HG02840 (cell line): Measurements from ENCODE around the gene MPZL3.

ENCODE experiments used
- ATAC-seq: cut with Tn5 transposase; IDR thresholded peaks from one replicate; pipeline ENCODE4 v1.9.1; 2021; ENCODE audit warnings: mild to moderate bottlenecking, moderate library complexity, moderate number of reproducible peaks; ENCODE audit not compliant: unreplicated experiment, low FRiP score

MPZL3 gene

DNA sequence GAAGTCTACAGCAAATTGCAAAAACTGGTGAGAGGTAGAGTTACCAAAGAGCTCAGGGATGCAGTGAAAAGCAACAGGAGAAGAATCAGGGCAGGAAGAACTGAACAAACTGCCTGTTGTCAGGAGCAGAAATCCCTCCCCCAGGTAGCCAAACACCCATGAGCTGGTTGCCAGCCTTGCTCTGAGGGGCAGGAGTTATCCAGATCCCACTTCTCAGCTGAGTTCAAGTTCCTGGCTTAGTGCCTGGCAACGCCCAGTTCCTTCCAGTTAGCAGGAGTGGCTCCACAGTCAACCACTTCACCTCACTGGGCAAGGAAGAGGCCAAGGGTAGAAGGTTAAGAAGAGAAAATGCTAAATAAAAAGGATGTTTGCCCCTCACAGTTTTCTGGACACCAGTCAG lies 13.8 kb upstream of the MPZL3 start:
- no peak for ATAC-seq

DNA sequence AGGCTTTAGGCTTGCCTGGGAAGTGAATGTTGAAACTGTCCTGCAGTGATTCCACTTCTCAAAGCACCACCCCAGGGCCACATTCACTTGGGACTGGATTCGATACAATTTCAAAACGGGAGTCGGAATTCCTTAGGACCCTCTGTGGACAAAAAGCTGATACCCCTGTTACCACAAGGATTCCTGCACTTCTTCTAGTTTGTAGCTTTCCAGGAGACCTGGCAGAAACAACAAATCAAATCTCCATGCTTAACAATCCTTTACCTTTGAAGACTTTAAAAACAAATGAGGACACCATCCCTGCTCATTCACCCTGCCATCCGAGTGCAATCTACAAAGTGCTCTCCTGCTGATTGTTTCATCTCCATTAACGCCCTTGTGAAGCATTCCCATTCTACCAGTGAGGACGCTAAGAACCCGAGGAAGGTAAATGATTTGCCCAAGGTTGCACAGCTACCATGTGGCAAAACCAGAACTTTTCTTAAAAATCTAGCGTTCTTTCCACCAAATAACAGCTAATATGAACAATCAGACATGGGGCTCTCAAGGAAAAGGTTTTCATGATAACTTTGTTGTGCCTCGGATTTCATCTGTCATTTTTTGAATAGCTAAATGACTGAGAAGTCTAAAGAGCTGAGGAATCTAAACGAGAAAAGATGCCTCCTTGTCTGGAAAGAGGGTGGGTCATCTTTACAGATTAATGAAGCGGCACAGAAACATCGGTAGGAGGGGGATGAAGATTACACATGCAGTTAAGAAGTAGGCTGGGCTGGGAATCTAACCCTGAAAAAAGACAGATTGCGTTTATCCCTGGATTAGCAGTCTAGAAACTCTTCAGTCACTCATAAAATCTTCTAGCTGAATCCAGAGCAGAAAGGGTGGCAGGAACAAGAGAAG lies 12.7 kb upstream of the MPZL3 start:
- no peak for ATAC-seq

DNA sequence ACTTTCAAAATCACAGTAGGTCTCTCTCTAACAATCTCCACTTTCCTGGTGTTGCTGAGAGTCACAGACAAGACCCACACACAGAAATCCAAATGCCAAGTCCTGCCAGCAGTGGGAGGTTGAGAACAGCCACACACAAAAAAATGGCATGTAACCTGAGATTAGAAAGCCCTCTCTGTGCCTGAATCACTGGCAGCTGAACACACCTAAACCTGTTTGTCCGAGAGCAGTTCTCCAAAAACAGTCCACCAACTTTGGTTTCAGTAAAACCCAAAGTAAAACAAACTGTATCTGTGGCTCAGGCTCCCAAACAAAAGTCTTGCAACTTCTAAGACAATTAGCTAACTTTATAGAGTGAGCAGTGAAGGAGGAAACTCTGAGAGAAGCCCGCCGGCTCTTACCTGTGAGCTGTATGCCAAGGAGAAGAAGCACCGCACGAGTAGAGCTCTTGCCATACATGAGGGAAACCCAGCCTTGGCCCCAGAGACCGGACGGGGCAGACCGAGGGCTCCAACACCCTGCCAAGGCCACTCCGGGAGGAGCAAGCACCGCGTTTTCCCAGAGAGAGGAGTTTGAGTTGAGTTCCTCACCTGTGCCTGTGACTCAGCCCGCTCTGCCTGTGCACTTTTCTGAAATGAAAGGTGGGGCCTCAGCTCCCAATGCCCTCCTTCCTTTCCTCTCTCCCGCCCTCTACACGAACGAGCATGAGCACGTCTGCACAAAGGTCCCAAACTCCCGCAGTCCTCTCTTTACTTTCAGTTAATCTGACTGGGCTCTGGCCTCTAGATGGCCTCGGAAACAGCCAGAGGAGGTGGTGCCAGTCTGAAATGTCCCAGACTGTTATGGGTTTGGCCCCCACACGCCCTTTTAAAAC lies 11.8 kb upstream of the MPZL3 start, which contains the start of gene MPZL2:
MPZL2 (minus strand) TSS at position 603 of the 874 bp plus-strand sequence; CDS start at position 459, 144 bp downstream.
- ATAC-seq, result no peak

DNA sequence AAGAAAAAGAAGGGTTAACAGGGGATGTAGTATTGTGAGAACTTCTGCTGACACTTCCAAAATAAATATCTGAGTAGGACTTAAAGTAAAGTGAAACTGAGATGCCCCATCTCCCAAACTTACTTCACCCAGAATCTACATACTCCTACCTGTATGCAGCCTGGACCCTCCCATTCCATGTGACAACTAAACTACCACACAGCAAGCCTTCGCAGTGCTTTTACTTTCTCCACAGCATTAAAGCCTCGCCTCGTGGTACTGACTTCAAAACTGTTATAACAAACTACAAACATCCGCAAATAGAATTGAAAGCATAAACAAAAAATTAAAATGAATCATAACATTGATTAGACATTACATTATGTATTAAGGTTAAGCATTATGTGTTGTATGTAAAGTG lies 10.9 kb upstream of the MPZL3 start:
- ATAC-seq, result no peak

DNA sequence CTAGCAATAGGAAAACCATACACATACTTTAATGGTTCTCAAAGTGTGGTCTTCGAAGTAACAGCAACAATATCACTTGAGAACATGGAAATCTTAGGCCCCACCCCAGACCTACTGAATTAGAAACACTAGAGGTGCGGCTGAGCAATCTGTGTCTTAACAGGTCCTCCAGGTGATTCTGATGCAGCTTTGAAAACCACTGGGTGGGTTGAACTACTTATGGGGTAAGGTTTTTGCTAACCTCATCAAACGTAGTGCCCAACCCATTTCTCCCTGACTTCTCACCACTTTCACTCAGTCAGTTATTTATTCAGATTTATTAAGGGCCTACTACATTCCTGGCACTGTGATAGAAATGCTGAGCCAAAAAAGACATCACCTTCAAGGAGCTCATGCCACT lies 8.2 kb upstream of the MPZL3 start:
- no peak for ATAC-seq

DNA sequence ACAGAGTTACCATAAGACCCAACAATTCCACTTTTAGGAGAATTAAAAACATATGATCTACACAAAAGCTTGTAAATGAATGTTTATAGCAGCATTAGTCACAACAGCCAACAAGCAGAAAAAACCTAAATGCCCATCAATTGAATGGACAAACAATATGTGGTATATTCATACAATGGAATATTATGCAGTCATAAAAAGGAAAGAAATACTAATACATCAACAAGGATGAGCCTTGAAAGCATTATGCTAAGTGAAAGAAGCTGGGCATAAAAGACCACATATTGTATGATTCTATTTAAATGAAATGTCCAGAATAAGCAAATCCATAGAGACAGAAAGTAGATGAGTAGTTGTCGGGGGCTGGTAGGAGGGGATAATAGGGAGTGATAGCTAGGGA lies 7.0 kb upstream of the MPZL3 start:
- ATAC-seq, result no peak

DNA sequence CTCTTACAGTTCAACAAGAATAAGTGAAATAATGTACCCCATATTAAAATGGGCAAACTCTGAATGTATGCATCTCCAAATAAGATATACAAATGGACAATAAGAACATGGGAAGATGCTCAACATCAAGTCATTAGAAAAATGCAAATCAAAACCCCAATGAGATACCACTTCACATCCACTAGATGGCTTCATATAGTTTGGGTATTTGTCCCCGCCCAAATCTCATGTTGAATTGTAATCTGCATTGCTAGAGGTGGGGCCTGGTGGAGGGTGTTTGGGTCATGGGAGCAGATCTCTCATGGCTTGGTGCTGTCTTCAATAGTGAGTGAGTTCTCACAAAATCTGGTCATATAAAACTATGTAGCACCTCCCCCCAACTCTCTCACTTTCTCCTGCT lies 6.2 kb upstream of the MPZL3 start:
- ATAC-seq, result no peak

DNA sequence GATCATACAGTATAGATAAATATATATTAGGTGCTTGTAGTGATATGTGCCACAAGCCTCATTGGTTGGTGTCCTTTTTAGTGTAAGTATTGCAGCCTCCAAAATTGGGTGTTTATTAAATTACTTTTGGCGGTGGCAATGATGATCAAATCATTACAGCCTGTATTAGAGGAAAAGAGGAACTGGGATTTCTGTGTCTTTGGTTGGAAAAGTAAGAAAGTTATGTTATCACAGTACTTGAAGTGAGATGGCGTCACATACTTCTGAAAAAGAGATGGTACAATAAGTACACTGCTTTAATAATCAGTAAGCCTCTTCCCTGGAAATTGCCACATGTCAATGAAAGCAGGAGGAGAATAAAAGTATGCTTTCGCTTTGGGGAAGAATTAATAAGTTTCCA lies 523 bp upstream of the MPZL3 start:
- ATAC-seq, result no peak

DNA sequence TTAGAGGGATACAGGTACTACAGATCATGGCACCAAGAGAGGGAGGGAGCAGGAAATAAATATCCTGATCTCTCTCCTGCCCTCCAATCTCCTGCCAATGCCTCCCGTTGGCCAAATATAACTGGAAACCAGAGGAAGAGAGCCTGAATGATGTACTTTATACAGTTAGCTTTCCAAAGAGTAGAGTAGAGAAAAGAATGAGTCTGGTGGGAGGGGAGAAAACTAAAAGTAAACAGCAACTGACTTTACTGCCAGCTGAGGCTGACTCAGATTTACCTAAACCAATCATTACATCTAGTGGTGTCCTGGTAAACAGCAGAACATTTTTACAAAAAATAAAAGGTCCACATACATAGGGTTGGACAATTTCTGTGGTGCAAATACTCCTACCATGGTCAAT lies 5.1 kb downstream of the MPZL3 start:
- no peak for ATAC-seq

DNA sequence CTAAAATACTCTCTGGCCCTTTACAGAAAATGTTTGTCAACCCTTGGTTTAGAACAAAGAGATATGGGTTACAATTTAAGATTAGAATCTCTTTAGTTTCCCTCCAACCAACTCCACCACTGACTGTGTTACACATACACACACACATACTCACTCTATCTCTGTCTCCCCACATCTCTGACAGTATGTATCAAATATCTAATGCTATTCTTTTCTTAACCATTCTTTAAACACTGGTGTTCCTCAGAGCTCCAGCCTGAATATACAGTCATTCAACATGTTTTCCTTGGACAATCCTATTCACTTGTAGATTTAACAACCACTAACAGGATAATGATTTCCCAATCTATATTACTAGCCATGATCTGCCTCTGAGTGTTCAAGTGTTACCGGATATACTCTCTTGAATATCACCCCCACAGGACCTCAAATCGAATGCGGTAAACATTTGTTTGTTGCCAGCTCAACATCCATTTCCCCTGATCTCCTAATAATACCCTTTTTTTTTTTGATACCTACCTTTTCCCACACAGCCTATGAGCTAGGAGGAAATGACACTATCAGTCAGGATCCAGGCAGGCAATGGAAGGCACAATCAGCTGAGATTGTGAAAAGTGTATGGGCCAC lies 6.1 kb downstream of the MPZL3 start:
- no peak for ATAC-seq

DNA sequence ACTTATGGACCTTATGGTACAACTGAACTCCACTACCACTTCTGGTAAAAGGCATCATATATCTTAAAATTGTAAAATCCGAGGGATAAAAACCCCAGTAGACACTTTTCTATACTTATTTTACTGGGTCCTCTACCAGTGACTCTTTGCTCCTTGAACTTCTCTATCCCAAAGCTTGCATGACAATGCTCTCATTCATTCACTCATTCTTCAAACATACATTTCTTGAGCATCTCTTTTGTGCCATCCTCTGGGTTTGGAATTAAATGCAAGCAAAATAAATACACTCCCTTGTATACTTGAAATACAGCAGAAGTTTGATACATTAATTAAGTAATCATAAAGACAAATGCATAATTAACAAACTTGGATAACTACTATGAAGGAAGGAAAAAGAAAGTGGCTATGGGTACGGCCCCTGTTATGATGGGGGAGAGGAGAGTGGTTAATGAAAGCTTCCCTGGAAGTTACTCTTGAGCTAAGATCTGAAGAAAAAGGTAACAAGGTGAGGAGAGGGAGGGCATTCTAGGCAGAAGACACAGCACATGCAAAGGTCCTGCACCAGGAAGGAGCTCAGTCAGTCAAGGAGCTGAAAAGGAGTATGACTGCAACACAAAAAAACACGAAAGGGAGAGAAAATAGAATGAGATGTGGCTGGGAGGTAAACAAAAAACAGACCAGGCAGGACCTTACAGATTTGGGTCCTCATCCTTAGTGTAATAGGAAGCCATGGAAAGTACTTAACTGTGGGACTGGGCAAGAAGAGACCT lies 8.0 kb downstream of the MPZL3 start:
- ATAC-seq, result no peak

DNA sequence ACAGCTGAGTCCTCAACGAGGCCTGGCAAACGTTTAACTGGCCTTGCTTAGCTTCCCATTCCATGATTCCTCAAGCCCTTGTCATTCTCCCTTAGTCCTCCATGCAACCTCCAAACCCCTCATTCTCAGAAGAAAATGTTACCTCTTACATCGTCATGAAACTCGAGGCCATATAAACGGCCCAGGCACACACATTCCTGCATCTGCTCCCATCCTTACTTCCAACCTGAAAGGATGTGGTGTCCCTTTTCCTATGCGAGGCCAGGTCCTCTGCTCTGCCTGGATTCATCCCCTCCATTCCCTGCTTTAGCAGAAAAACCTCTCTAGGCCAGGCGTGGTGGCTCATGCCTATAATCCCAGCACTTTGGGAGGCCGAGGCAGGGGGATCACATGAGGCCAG lies 9.0 kb downstream of the MPZL3 start:
- no peak for ATAC-seq

DNA sequence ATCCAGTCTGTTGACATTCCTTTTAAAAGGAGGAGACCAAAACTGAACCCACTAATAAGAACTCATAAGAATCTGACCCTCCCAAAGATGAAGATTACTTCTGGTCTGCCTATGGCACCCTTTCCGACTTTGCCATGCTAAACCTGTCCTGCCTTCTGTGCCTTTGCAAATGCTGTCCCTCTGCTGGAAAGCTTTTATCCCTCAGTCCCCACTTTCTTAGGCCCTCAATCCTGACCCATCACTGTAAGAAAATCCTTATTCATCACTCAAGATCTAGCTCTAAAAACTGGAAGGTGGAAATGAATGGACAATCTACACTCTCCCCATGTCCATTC lies 10.4 kb downstream of the MPZL3 start:
- ATAC-seq, result no peak

DNA sequence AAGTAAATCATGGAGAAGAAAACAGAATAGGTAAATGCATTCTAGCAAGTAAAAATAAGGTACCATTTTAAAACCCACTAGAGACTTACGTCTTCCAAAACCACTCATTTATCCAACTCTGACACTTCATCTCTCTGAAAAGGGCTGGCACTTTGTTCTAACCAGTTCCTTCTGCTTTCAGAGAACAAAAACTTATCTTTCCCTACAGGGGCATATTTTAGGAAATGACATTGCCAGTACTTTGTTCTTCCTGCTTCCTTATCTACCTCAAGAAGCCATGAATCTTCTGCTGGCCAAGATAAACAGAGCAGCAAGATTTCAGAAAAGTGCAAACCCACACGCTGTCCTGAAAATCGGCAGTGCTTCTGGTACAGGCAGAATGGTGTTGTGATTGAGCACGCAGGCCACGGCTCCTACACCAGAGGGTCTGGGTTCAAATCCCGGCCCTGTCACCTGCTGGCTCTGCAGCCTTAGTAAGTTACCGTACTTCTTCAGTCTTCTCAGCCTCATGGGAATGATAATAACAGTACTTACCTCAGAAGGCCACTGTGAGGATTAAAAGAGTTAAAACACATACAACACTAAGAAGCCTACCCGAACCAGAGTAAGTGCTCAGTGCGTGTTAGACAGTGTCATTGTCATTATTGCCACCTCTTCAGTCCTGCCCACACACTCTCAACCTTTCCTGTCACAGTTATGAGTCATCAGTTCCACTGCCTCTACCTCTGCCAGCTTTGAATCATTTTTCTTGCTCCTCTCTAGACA lies 11.0 kb downstream of the MPZL3 start:
- no peak for ATAC-seq

DNA sequence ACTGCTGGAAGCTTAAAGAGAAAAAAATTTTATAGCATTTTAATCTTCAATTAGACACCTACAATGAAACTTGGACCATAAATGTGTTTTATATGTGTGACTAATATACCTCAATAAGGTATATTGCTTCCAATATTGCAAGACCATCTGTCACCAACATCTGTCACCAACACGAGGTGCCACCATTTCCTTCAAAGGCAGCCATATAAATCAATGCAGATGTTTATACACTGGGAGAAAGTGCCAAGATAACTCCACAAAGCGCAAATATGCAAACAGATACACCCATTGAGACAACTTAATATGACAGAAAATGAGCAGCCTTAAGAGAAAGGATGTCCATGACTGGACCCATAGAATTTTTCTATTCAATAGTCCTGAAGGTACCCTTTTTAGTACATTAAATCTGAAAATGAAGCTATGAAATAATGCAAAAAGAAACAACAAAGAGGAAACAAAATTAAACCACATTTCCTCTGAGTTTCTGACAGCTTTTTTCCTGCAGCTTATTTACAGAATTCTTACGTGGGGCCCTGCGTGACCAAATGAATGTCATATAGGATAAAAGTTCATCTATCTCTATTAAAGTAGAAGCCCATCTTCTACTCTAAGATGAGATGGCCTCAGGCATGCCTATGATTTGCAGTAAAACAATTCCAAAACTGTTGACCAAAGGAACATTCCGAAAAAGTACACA lies 12.5 kb downstream of the MPZL3 start:
- ATAC-seq, result no peak

DNA sequence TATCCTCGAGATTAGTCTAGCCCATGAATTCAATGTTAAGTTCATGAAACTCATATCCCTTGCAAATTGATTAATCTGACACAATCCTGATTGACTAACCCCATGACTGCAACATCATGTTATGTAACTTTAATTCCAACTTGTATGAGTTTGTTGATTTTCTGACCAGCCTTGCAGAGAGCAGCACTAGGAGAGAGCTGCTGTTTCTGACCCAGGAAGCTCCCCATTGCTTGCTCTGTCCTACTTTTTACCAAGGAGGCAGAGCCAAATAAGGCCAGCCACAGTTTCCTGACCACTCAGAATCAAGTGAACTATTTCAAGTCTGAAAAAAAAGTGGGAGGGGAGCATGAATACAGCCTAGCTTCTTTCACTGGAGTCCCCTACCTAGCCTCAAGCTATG lies 13.2 kb downstream of the MPZL3 start:
- no peak for ATAC-seq

DNA sequence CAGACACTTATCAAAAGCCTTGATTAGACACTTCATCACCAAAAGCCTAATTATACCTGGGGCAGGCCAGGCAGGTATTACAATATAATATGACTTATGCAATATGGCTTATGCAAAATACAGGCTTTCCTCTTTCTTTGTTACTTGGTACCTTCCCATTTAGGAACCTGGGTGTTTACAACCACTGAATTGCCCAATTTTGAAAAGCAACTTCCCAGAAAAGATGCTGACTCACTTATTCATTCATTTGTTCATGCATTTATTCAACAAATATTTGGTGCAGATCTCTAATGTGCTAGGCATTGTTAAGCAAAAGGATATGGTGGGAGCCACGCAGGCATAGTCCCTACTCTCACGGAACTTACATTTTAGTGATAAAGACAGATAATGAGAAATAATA lies 13.7 kb downstream of the MPZL3 start:
- no peak for ATAC-seq

DNA sequence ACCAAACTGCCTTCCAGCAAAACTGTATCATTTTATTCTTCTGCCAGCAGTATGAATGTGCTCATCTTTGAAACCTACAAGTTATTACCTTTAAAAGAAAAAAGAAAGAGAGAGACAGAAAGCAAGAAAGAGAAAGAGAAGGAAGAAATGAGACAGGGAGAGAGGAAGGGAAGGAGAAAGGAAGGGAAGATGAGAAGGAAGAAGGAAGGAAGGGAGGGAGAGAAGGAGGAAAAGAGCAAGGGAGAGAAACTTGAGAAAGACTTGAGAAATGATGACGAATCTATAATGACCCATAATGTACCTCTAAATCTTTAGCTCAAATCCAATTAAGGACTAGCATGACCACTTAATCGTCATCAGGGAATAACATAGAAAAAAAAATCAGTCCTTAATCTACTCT lies 16.0 kb downstream of the MPZL3 start:
- no peak for ATAC-seq

DNA sequence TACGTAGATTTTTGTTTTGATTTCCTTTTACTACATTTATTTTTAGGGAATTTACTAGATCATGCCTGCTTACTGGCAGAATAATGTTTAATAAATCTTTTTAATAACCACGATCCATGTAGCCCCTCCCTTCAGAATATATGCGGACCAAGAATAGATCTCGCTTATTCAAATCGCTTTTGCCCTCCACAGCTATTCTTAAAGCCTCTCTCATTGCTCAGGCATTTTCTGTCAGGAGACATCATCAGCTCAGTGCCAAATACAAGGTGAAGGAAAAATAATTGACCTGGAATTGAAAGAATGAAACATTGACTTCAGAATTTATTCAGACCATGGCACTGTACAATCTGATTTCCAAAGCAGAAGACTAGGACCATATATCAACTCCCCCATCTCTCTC lies 17.3 kb downstream of the MPZL3 start:
- ATAC-seq, result no peak
